ENCODE measurements around the gene CMC2.

Gene CMC2

GRCh38 chr16:81003064-81003463 is 3.6 kb downstream of the CMC2 start:
- no peak for DNase-seq (ENCODE audit: low spot score)

- no peak for DNase-seq (ENCODE audit: low spot score)
Observed at GRCh38 chr16:81001330-81001729, 5.4 kb downstream of the CMC2 start.

GRCh38 chr16:81000873-81001272 is 5.8 kb downstream of the CMC2 start:
- DNase-seq (ENCODE audit: low spot score) = no peak

- DNase-seq (ENCODE audit: low spot score) = no peak
Observed at GRCh38 chr16:80997964-80998620, 8.6 kb downstream of the CMC2 start.

GRCh38 chr16:80997139-80997798 is 9.4 kb downstream of the CMC2 start:
- DNase-seq (ENCODE audit: low spot score) = peak; percentile 43

- no peak for DNase-seq (ENCODE audit: low spot score)
Observed at GRCh38 chr16:80996688-80997138, 10.0 kb downstream of the CMC2 start.

- no peak for DNase-seq (ENCODE audit: low spot score)
Observed at GRCh38 chr16:80994451-80994850, 12.2 kb downstream of the CMC2 start.

GRCh38 chr16:80993834-80994233 is 12.9 kb downstream of the CMC2 start:
- no peak for DNase-seq (ENCODE audit: low spot score)

- DNase-seq (ENCODE audit: low spot score) = no peak
Observed at GRCh38 chr16:80993307-80993706, 13.4 kb downstream of the CMC2 start.

- DNase-seq (ENCODE audit: low spot score) = no peak
Observed at GRCh38 chr16:80992676-80993293, 13.9 kb downstream of the CMC2 start.

- no peak for DNase-seq (ENCODE audit: low spot score)
Observed at GRCh38 chr16:80991792-80992430, 14.8 kb downstream of the CMC2 start.

GRCh38 chr16:80990978-80991377 is 15.7 kb downstream of the CMC2 start:
- no peak for DNase-seq (ENCODE audit: low spot score)

- no peak for DNase-seq (ENCODE audit: low spot score)
Observed at GRCh38 chr16:80990577-80990976, 16.1 kb downstream of the CMC2 start.

- DNase-seq (ENCODE audit: low spot score) = no peak
Observed at GRCh38 chr16:80989801-80990200, 16.9 kb downstream of the CMC2 start.

GRCh38 chr16:80988756-80989155 is 17.9 kb downstream of the CMC2 start:
- no peak for DNase-seq (ENCODE audit: low spot score)

- DNase-seq (ENCODE audit: low spot score) = no peak
Observed at GRCh38 chr16:80986557-80986956, 20.1 kb downstream of the CMC2 start.

GRCh38 chr16:80985611-80986010 is 21.1 kb downstream of the CMC2 start:
- DNase-seq (ENCODE audit: low spot score) = no peak

- no peak for DNase-seq (ENCODE audit: low spot score)
Observed at GRCh38 chr16:80984124-80984892, 22.4 kb downstream of the CMC2 start.

GRCh38 chr16:80982646-80983045 is 24.0 kb downstream of the CMC2 start:
- DNase-seq (ENCODE audit: low spot score) = no peak

GRCh38 chr16:80981103-80981502 is 25.6 kb downstream of the CMC2 start:
- DNase-seq (ENCODE audit: low spot score) = no peak

- no peak for DNase-seq (ENCODE audit: low spot score)
Observed at GRCh38 chr16:80976946-80977345, 29.7 kb downstream of the CMC2 start.

Data from NAMALWA (cell line).